Activated gamma-delta T cell (primary cell): ENCODE results near the gene CCDC24.

Experiments
- DNase-seq: peaks from one replicate; lab custom pipeline; 2025; lab: John Stamatoyannopoulos, UW

Gene CCDC24

DNA sequence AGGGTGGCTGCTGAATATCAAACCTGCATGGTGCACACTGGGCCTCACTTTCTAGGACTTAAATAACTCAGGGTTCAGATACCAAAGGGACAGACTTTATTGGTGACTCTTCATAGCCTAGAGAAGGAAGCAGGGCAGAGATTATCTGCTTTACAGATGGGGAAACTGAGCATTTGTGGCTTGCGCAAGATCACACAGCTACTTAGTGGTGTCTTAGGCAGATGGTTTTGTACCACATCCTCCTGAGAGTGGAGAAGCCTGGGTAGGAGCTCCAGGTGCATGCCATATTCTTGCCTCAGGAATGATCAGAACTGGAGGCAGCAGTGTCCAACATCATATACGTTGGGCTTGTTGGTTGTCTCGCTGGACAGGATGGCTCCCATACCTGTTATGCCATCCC, 28.4 kb upstream of the CCDC24 start:
- no peak for DNase-seq

DNA sequence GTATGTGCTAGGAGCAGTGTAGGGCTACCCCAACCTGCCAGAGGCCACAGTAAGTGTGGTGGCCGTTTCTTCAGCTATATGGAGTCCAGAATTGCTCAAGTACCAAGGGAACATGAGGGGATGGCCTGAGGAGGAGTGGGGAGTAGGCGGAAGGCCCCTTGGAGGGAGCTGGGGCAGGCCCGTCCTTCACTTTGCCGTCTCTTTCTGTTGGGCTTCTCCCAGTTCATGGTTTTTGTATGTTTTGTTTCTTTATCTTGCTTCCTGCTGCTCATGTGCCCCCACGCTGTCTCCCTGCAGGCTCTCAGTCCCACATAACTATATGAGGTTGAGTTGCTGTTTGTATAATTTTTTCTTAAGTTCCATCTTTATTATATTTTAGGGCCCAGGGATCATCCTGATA, 27.5 kb upstream of the CCDC24 start:
- DNase-seq, result no peak

DNA sequence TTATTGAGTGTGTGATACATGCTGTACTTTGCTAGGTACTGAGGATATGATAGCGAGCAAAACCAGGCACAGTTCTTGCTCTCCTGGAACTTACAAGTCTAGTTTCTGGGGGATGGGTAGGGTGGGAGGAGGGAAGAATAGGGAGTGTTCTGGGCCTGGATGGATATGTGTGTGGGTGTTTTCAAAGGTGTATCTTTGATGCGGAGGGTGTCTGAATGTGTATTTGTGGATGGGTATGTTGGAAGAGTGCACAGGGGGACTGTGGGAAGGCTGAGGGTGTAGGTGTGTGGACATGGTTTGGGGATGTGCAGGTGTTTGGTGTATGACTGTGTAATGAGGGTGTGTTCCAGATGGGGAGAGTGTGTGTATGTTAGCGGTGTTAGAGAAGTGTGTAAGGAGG, 26.1 kb upstream of the CCDC24 start:
- DNase-seq, result no peak

DNA sequence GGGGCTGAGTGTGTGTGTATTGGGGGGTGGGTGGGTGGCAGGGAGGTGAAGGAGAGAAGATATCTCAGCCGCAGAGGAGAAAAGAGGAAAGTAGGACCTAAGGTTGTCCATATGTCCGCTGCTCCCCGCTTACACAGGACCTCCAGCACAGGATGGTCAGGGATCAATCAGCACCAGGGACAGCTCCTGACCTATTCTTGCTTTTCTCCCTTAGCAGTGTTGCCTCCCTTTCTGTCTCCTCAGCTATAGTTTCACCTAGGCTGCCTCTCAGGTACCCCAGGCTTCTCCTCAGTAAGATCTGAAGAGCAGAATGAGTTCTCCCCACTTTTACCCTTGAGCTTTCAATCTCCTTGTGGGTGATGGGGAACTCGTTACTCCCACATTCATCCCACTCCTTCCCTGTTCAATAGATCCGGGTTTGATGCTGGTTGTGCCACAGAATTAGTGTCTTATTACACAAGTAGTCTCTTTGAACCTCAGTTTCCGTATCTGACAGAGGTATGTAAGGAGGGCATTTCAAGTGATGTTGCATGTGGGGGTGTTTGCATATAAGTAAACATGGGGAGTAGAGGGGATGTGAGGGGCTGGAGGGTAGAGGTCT, 23.0 kb upstream of the CCDC24 start:
- no peak for DNase-seq

DNA sequence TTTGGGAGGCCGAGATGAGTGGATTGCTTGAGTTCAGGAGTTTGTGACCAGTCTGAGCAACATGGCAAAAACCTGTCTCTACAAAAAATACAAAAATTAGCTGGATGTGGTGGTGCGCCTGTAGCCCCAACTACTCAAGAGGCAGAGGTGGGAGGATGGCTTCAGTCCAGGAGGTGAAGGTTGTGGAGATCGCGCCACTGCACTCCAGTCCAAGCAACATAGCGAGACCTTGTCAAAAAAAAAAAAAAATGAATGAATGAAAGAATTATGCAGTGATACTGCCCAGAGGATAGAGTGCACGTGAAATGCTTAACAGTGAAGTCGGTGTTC, 22.0 kb upstream of the CCDC24 start:
- no peak for DNase-seq

DNA sequence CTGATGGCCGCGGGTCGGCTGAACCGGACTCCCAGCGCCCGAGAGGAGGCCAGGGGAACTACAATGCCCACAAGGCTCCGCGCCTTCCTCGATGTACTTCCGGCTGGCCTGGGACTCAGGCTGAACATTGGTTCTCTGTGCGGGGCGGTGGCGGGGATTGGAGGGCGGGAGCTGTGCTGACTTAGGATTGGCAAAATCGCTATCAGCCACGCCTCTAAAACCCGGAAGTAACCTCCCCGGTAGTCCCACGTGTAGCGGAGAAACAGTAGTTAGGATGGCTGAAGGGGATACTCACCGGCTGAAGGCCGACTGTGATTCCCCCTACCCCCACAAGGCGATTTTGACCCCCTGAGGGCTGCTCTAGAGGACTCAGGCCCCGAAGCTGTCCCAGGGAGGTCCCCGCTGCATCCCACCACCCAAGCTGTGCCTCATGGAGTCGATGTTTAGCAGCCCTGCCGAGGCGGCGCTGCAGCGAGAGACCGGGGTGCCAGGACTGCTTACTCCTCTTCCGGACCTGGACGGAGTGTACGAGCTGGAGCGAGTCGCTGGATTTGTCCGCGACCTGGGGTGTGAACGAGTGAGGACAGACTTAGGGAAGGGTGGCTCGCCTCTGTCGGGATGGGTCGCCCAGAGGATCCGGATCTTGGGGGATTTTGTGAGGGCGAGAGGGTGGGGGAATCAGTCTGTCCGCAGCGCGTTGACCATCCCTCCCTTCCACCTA, 21.5 kb upstream of the CCDC24 start, which contains the start of gene DPH2:
DPH2 (plus strand) TSS at position 265 of the 721 bp plus-strand sequence; CDS start at position 431, 166 bp downstream.
- DNase-seq, result peak; percentile 81

DNA sequence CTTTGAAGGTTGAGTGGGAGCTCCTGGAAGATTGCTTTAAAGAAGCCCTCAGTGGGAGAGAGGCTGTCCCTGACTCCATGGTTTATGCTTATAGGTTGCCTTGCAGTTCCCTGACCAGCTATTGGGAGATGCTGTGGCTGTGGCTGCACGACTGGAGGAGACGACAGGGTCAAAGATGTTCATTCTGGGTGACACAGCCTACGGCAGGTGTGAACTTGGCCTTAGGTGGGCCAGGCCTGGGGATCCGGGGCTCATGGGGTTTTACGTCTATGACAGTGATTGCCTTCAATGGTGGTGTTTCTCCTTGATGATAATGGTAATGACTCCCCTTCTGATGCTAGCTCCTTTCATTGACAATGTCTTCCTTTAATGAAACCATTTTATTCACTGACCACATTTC, 20.9 kb upstream of the CCDC24 start:
- no peak for DNase-seq

DNA sequence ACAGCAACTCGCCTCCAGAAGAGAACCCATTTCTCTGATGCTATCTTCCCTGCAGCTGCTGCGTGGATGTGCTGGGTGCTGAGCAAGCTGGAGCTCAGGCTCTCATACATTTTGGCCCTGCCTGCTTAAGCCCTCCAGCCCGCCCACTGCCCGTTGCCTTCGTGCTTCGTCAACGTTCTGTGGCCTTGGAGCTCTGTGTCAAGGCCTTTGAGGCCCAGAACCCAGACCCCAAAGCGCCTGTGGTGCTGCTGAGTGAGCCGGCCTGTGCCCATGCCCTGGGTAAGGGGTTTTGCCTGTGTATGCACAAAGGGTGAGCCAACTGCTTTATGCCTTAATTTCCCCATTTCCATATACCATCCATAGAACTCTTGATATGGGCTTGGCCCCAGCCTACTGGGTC, 20.5 kb upstream of the CCDC24 start:
- no peak for DNase-seq

DNA sequence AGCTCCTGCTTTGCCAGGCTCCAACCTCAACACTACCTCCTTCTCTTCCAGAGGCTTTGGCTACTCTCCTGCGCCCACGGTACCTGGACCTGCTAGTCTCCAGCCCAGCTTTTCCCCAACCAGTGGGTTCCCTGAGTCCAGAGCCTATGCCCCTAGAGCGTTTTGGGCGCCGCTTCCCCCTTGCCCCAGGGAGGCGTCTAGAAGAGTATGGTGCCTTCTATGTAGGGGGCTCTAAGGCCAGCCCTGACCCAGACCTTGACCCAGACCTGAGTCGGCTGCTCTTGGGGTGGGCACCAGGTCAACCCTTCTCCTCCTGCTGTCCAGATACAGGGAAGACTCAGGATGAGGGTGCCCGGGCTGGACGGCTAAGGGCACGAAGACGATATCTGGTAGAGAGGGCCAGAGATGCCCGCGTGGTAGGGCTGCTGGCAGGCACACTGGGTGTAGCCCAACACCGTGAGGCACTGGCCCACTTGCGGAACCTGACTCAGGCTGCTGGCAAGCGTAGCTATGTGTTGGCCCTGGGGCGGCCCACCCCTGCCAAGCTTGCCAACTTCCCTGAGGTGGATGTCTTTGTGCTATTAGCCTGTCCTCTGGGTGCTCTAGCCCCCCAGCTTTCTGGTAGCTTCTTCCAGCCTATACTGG, 19.9 kb upstream of the CCDC24 start:
- no peak for DNase-seq

DNA sequence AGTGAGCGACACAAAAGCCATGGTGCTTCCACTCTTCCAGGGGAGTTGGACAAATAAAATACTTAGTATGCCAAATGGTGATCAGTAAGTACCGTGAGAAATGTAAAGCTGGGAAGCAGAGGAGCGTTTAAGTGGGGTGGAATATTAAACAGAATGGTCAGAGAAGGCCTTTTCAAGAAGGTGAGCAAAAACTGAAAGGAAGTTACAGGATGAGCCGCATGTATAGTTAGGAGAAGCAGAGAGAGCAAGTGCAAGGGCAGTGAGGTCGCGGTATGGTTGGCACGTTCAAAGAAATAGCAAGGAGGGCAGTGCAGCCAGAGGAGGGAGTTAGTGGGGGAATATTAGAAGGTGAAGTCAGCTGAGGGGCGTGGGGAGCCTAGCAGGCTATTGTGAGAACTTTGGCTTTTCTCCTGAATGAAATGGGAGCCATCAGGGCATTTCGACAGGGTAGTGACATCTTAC, 17.4 kb upstream of the CCDC24 start:
- no peak for DNase-seq

DNA sequence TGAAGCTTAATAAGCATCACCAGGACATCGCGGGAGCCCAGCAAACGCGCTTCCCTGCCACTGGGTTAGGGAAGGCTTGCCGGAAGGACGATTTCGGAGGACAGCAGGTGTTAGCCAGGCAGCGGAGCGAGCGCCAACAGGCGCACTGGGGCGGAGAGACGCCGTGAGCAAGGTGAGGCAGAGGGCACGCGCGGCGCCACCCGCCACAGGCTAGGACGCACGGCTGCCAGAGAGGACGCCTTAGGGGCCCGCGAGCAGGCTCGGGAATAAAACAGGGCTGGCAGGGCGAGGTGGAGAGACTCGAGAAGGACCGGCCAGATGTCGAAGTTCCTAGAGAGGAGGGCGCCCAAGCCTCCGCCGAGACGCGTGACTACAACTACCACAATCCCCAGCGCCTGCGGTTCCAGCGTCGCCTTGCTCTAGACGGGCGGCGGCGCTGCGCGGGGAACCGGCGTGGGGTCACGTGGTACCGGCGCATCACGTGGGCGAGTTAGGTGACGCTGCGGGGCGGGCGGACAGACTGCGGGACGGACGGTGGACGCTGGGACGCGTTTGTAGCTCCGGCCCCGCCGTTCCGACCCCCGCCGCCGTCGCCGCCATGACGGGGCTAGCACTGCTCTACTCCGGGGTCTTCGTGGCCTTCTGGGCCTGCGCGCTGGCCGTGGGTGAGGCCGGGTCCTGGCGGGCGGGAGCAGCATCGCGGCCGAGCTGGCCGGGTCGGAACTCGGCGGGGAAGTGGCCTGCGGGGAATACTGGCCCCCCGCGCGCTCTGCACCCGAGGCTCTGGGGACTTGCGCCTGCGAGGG, 16.8 kb upstream of the CCDC24 start, which contains the start of gene ATP6V0B:
ATP6V0B (plus strand) TSS at position 518 of the 806 bp plus-strand sequence; CDS start at position 599, 81 bp downstream.
- DNase-seq, result peak; percentile 89

DNA sequence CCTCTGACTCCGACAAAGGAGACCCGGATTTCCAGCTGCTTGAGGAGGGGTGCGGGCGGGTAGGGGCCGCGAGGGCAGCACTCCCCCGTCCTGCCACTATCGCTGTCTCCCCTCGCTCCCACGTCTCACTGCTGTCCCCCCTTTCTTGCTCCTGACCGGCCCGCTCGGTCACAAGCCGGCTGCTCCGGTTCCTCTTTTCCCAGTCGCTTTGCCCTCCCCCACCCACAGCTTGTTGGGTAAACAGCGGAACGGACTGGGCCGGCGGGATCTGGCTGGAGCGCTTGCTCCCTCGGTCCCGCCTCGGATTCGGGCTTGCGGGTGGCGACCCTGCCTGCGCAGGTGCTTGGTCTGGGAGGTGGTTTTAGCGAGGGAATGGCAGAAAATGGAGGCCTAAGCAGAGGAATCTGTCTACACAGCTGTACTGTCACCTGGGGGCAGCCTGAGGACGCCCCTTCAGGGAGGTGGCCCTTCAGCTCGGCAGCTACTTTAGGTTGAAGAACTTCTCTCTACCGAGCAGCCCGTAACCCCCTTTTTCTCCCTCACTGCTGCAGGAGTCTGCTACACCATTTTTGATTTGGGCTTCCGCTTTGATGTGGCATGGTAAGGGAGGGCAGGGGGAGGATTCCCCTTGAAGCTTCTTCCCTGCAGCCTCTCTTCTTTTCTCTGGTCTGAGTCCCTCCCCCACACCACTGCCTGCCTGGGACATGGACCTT, 16.0 kb upstream of the CCDC24 start:
- no peak for DNase-seq

DNA sequence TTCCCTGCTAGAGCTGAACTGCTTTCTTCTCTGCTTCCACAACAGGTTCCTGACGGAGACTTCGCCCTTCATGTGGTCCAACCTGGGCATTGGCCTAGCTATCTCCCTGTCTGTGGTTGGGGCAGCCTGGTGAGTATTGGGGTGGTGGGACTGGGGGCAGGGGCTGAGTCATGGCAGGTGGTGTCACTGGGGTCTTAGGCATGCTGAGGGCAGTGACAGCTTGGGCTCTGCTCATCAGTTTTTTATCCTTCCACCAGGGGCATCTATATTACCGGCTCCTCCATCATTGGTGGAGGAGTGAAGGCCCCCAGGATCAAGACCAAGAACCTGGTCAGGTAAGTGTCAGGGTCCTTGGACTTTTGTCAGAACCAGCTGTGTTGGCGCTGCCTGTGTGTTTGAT, 15.4 kb upstream of the CCDC24 start:
- no peak for DNase-seq

DNA sequence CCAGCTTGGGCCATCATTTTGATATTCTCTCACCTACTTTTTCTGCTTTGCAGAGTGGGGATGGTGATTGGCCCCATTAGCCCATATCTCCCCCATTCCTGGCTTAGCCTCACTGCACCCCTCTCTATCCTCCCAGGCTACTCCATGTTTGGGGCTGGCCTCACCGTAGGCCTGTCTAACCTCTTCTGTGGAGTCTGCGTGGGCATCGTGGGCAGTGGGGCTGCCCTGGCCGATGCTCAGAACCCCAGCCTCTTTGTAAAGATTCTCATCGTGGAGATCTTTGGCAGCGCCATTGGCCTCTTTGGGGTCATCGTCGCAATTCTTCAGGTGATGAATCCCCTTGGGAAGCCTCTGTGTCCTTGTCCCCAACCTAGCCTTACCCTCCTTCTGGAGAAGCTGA, 14.5 kb upstream of the CCDC24 start:
- no peak for DNase-seq

DNA sequence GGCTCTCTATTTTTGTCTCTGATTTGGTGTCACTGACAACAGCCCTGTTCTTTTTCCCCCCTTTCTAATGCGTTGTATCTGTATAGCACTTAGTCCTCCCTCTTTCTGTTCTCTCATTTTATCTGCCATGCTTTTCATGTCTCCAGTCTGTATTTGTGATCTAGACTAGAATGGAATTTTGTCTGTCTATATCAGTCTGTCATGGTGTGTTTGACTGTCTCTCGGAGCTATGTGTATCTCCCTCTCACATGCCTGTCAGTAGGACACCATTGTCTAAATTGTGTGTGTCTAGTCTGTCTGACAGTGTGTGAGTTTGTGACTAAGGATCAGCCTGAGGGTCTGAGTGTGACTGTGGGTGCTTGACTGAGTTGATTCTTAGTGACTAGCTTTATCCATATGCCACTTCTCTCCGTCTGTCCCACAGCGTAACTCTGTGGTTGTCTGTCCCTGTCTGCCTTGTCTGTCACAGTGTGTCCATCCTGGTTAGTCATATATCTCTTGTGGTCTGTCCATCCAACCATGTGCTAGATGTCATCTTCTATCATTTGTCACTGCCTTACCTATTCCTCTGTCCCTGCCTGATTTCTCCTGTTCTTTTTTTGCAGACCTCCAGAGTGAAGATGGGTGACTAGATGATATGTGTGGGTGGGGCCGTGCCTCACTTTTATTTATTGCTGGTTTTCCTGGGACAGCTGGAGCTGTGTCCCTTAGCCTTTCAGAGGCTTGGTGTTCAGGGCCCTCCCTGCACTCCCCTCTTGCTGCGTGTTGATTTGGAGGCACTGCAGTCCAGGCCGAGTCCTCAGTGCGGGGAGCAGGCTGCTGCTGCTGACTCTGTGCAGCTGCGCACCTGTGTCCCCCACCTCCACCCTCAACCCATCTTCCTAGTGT, 13.8 kb upstream of the CCDC24 start:
- no peak for DNase-seq

DNA sequence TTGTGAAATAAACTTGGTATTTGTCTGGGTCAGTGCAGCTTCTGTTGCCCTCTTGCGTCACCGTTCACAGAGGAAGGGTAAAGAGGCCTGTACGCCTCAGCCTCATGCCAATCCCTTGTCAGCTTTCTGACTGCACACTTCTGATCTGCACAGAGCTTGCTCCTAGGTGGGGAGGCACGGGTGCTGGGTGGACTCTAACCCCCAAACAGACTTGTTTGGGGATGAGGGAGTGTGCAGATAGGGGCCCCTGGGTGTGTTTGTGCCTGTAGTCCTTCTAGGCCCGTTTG, 13.2 kb upstream of the CCDC24 start:
- no peak for DNase-seq

DNA sequence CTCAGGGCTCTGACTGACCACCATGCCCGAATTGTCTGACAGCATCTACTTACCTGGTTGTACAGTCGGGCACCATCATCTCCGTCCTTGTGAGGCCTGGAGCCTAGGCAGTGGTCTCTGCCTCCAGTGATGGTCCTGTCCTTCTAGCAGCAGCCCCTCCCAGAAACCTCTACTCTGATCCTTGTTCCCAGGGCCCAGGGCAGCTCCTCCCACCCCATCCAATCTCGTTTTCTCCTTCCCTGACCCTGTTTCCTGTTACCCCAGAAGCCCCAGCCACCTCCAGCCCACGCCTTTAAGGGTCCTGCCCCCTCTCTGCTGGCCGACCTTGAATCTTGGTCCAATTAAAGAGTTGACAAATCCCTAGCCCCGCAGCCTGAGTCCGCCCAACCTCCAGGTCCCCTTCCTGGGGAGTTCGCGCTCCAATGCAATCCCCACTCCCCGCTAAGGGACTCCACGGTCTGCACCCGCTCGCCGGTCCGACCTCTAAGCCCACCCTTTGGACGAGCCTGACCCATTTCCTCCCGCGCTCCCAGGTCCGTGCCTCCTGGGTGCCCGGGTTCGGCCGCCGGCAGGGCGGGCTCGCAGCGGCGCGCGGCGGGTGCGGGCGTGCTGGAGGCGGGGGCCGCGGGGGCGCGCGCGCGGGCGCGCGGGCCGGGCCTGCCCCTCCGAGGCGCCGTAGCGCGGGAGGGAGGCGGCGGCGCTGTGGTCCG, 12.7 kb upstream of the CCDC24 start, which contains the start of gene B4GALT2:
B4GALT2 (plus strand) TSS at position 660 of the 710 bp plus-strand sequence. CDS start 1,951 bp downstream, outside the sequence.
- no peak for DNase-seq

DNA sequence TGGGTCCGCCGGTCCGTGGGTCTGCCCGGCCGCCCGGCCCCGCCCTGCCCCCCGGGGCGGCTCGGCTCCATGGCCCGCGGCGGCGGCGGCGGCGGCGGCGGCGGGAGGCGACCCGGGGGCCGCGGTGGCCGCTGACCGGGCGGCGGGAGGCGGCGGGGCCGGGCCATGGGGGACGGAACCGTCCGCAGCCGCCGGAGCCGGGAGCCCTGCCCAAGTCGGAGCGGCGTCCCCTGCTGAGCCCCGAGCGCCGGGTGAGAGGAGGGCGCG, 12.2 kb upstream of the CCDC24 start:
- DNase-seq, result no peak

DNA sequence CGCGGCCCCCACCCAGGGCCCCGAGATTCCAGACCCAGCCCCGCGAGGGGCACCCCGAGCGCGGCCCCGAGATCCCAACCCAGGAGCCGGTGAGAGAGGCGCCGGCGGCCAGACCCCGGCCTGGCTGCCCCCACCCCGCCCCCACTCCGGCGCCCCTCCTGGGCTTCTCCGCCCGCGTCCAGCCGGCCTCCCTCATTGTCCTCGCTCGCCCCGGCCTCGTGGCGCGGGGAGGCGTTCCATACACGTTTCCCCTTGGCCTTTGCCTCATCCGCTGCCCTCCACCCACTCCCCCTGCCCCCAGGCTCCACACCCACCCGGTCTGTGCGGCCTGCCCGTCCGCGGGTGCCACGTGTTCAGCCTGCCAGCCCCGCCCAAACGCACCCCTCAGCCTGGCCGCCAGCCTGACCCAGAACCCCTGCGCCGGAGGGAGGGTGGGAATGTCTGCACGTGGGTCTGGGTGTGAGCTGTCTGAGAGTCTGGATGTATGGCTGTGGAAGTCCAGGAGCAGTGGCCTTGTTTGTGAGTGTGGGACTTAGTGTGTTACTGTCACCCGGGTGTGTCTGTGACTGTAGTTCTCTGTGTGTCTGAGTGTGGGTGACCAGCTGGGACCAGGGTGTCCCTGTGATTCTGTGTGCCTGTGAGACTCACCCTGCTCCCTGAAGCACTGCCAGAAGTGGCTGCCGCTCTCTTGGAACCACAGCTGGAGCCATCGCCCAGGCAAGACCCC, 11.7 kb upstream of the CCDC24 start:
- DNase-seq, result no peak
